ENCODE data around the gene VPS50.
A peak's percentile ranks its signal among the peaks of the same experiment; 100 is the strongest.

The VPS50 gene

DNA sequence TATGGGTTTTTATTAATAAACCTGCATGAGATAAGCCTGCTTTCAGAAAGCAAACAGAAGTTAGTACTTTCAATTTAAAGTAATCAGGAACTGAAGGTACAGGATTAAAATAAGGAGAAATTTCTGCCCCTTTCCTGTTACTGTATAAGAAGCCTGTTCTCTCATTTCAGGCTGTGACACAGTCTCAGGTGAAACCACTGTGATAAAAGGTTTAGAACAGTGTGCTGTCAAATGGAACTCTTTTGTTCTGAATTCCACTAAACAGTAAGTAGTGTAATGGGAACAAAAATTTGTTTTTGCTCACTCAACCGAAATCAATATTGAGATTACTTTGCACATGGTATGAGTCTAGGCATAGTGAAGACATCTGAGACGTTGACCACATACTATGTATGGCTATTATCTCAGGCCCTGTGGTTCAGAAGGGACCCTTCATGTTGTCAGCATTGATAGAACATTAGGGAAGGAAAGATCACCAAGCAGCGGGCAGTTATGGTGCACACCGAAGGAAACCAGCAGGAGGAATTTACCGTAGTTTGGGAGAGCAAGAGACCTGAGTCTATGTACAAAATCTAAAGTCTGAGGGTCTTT, 20.8 kb upstream of the VPS50 start:
- H3K9me3 ChIP-seq (ENCODE audit: low read length): no peaks in the 10 kb centered on the region
- no peak overlapping the region for H3K9ac ChIP-seq (ENCODE audit: low read length)
- no peaks in the 10 kb centered on the region for H3K27me3 ChIP-seq (ENCODE audit: control insufficient read depth in 1 of 2, insufficient read depth in 2 of 2, low read length in 2 of 2)
- no peak overlapping the region for H3K27ac ChIP-seq (ENCODE audit: low read depth, low read length)
- H3K36me3 ChIP-seq (ENCODE audit: insufficient read depth, low read length): no peaks in the 10 kb centered on the region
- no peaks in the 10 kb centered on the region for H3K4me1 ChIP-seq (ENCODE audit: insufficient read depth, low read length)
- H3K4me3 ChIP-seq (ENCODE audit: low read depth in 1 of 2, low read length in 2 of 2): no peak overlapping the region

DNA sequence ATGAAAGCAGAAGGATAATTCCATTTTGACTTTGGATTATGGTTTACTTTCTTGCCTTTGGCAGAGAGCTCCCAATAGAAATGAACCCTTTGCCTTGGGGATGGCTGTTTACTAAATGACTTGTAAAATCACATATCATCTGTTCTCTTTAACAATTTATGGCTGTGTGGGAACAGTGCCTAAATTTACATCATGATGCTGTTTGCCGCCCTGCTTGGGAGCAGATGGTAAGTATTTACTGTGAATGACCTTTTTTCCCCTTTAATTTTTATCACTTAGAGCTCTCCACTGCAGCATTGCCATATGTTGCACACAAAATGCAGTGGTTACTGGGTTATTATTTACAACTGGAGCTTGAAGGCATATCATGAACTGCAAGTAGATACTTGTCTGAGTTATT, 19.3 kb upstream of the VPS50 start:
- Histone ChIP-seq H3K4me3 (ENCODE audit: low read depth in 1 of 2, low read length in 2 of 2) (no peak overlapping the region), H3K36me3 (ENCODE audit: insufficient read depth, low read length) (no peaks in the 10 kb centered on the region), H3K9me3 (ENCODE audit: low read length) (no peaks in the 10 kb centered on the region), H3K27me3 (ENCODE audit: control insufficient read depth in 1 of 2, insufficient read depth in 2 of 2, low read length in 2 of 2) (no peaks in the 10 kb centered on the region), H3K27ac (ENCODE audit: low read depth, low read length) (no peak overlapping the region), H3K9ac (ENCODE audit: low read length) (no peak overlapping the region), H3K4me1 (ENCODE audit: insufficient read depth, low read length) (no peaks in the 10 kb centered on the region)

DNA sequence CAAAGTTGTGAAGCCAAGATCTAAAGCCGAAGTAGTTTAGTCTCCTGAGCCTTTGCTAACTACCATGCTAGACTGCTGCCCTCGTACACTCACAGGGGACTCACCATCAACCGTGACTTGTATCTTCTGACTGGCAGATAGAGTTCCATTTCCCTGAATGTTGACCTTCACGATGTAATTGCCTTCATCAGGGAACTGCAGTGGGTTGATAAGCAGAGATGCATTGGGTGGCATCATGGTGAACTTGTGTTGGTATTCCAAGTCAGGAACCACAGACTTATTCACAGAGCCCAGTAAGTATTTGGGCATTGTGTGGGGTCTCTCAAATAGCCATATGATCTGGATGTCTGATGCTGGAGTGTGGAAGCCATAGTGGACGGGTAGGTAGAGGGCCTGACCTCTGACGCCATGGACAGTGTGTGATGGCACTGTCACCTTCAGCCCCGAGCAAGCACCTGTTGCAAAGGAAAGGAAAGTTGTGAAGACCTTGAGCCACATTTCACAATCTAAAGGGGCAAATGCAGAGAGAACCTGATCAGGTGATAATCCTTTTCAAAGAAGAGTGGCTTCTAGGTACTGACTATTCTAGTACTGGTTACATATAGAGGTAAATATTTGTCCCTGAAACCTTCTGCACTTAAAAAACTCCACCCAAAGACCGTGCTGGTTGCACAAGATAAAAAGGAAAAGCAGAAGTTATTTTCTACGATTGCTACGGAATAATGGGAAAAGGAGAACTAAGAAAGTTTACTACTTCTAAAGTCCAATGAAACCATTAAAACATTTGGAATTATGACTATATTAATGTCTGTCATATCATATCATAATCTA, 13.0 kb upstream of the VPS50 start:
- no peaks in the 10 kb centered on the region for H3K4me1 ChIP-seq (ENCODE audit: insufficient read depth, low read length)
- no peak overlapping the region for H3K9ac ChIP-seq (ENCODE audit: low read length)
- H3K27ac ChIP-seq (ENCODE audit: low read depth, low read length): no peak overlapping the region
- no peaks in the 10 kb centered on the region for H3K36me3 ChIP-seq (ENCODE audit: insufficient read depth, low read length)
- no peaks in the 10 kb centered on the region for H3K9me3 ChIP-seq (ENCODE audit: low read length)
- no peak overlapping the region for H3K4me3 ChIP-seq (ENCODE audit: low read depth in 1 of 2, low read length in 2 of 2)
- no peaks in the 10 kb centered on the region for H3K27me3 ChIP-seq (ENCODE audit: control insufficient read depth in 1 of 2, insufficient read depth in 2 of 2, low read length in 2 of 2)

DNA sequence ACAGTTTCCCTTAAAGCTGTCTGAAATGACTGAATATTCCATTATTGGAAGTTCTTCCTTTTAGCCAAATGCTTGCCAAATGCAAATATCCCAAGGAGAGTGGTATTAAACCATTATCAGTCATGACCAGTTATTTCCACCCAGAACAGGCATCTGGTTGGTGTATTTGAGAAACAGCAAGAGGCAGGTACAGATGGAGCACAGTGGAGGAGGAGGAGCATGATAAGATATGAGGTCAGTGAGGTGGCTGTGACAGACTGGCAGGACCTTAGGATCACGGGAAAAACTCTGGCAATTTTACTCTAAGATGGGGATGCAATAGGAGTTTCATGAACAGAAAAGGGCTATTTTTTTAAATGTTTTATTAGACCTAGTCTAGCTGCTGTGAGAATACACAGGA, 12.3 kb upstream of the VPS50 start:
- Histone ChIP-seq H3K9ac (ENCODE audit: low read length) (no peak overlapping the region), H3K27ac (ENCODE audit: low read depth, low read length) (no peak overlapping the region), H3K9me3 (ENCODE audit: low read length) (no peaks in the 10 kb centered on the region), H3K4me1 (ENCODE audit: insufficient read depth, low read length) (no peaks in the 10 kb centered on the region), H3K36me3 (ENCODE audit: insufficient read depth, low read length) (no peaks in the 10 kb centered on the region), H3K27me3 (ENCODE audit: control insufficient read depth in 1 of 2, insufficient read depth in 2 of 2, low read length in 2 of 2) (no peaks in the 10 kb centered on the region), H3K4me3 (ENCODE audit: low read depth in 1 of 2, low read length in 2 of 2) (no peak overlapping the region)

DNA sequence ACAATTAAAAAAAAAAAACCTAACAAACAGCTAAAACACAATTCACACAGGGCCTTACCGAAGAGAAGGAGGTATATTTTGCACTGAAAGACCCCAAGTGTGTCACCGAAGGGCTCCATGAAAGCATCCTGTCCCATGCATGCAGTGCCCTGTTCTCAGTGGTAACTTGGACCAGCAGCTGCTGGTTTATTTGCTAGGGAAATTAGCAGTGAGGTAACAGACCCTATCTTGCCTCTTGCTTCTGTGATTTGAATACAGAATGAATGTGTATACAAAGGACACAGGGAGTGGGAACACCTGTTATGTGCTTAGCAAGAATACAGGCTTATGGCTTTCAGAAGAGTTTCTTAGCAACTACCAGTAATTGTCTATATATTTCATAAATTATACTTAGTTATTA, 5.9 kb upstream of the VPS50 start, which contains the start of gene HEPACAM2:
Gene HEPACAM2, minus strand, starts transcription at position 160 of the 400 bp plus-strand sequence.
- Histone ChIP-seq H3K4me1 (ENCODE audit: insufficient read depth, low read length) (no peaks in the 10 kb centered on the region), H3K27ac (ENCODE audit: low read depth, low read length) (no peak within 1 kb of the TSS), H3K9me3 (ENCODE audit: low read length) (no peaks in the 10 kb centered on the region), H3K36me3 (ENCODE audit: insufficient read depth, low read length) (no peaks in the 10 kb centered on the region), H3K9ac (ENCODE audit: low read length) (no peak within 1 kb of the TSS), H3K27me3 (ENCODE audit: control insufficient read depth in 1 of 2, insufficient read depth in 2 of 2, low read length in 2 of 2) (no peaks in the 10 kb centered on the region), H3K4me3 (ENCODE audit: low read depth in 1 of 2, low read length in 2 of 2) (no peak within 1 kb of the TSS)

DNA sequence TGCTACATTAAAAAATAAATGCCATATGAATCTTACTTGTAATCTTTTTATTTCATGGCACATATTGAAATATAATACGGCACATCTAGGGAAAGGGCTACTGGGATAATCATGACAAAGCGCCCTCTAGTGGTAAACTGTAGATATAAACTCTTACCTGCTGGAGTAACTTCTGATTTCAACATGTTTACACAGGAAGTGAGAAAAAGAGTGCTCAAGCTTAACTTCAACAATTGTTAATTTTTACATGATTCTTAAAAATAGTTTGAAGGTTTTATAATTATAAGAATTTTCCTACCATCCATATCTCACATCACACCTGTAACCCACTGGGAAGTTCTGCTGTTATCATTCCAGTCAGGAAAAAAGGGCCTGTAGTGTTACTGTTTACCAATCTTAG, 3.9 kb upstream of the VPS50 start:
- Histone ChIP-seq H3K9ac (ENCODE audit: low read length) (no peak overlapping the region), H3K4me1 (ENCODE audit: insufficient read depth, low read length) (no peaks in the 10 kb centered on the region), H3K4me3 (ENCODE audit: low read depth in 1 of 2, low read length in 2 of 2) (no peak overlapping the region), H3K36me3 (ENCODE audit: insufficient read depth, low read length) (no peaks in the 10 kb centered on the region), H3K27ac (ENCODE audit: low read depth, low read length) (no peak overlapping the region), H3K27me3 (ENCODE audit: control insufficient read depth in 1 of 2, insufficient read depth in 2 of 2, low read length in 2 of 2) (no peaks in the 10 kb centered on the region), H3K9me3 (ENCODE audit: low read length) (no peaks in the 10 kb centered on the region)

DNA sequence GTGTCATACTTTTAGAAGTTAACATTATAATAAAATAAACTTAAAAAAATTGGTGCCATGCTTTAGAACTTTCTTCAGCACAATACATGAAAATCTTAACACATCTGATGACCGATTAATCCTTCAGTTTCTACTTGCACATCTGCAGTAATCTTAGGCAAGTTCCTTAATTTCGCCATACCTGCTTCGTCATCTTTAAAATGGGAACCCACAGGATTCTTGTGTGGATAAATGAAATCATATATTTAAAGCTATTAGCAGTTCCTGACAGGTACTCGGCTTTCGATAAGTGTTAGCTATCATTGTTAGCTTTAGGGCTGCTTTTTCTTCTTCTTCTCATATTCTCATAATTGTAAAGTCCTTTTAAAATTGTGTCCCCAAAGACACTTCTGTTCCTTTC, 907 bp upstream of the VPS50 start:
- Histone ChIP-seq H3K27me3 (ENCODE audit: control insufficient read depth in 1 of 2, insufficient read depth in 2 of 2, low read length in 2 of 2) (no peaks in the 10 kb centered on the region), H3K9me3 (ENCODE audit: low read length) (no peaks in the 10 kb centered on the region), H3K4me3 (ENCODE audit: low read depth in 1 of 2, low read length in 2 of 2) (peak overlapping the region; percentile 95 to 97), H3K9ac (ENCODE audit: low read length) (peak overlapping the region; percentile 75), H3K27ac (ENCODE audit: low read depth, low read length) (no peak overlapping the region), H3K4me1 (ENCODE audit: insufficient read depth, low read length) (no peaks in the 10 kb centered on the region), H3K36me3 (ENCODE audit: insufficient read depth, low read length) (no peaks in the 10 kb centered on the region)

DNA sequence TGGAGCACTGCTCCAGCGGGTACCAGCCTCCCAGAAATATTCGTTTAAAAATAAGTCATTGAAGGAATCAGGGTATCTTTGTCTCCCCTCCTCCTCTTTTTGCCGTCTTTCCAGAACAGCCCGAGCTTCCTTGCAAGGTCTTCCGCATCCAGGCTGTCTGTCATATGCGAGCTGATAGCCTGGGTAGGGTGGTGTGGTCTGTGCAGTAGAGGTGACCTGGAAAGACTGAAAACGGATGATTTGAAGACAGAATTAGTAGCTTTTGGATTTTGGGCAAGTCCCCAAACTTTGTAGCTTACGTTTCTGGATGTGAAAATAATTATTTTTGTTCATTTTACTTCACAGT, 480 bp downstream of the VPS50 start:
- H3K4me1 ChIP-seq (ENCODE audit: insufficient read depth, low read length): no peaks in the 10 kb centered on the region
- peak overlapping the region; percentile 82 for H3K27ac ChIP-seq (ENCODE audit: low read depth, low read length)

DNA sequence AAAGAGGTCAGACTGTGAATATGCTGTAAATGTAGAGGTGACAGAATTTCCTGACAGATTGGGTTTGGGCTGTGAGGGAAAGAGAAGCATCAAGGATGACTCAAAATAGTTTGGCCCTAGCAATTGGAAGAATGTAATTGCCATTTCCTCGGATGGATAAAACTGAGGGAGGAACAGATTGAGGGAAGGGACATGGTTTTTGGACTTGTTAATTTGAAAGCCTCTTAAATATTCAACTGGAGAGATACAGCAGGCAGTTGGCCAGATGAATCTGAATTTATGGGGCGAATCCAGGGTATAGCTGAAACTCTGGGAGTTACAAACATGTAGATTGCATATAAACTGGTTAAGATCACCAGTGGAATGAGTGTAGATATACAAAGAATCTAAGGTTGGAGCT, 3.4 kb downstream of the VPS50 start:
- Histone ChIP-seq H3K4me1 (ENCODE audit: insufficient read depth, low read length) (no peaks in the 10 kb centered on the region), H3K36me3 (ENCODE audit: insufficient read depth, low read length) (no peaks in the 10 kb centered on the region), H3K9me3 (ENCODE audit: low read length) (no peaks in the 10 kb centered on the region), H3K27ac (ENCODE audit: low read depth, low read length) (no peak overlapping the region), H3K4me3 (ENCODE audit: low read depth in 1 of 2, low read length in 2 of 2) (no peak overlapping the region), H3K9ac (ENCODE audit: low read length) (no peak overlapping the region), H3K27me3 (ENCODE audit: control insufficient read depth in 1 of 2, insufficient read depth in 2 of 2, low read length in 2 of 2) (no peaks in the 10 kb centered on the region)

More for the DNA sequence above, 480 bp downstream of the VPS50 start:
- H3K27me3 ChIP-seq (ENCODE audit: control insufficient read depth in 1 of 2, insufficient read depth in 2 of 2, low read length in 2 of 2): no peaks in the 10 kb centered on the region
- H3K36me3 ChIP-seq (ENCODE audit: insufficient read depth, low read length): no peaks in the 10 kb centered on the region
- no peaks in the 10 kb centered on the region for H3K9me3 ChIP-seq (ENCODE audit: low read length)
- H3K4me3 ChIP-seq (ENCODE audit: low read depth in 1 of 2, low read length in 2 of 2): peak overlapping the region; percentile 95 to 97
- peak overlapping the region; percentile 75 for H3K9ac ChIP-seq (ENCODE audit: low read length)

DNA sequence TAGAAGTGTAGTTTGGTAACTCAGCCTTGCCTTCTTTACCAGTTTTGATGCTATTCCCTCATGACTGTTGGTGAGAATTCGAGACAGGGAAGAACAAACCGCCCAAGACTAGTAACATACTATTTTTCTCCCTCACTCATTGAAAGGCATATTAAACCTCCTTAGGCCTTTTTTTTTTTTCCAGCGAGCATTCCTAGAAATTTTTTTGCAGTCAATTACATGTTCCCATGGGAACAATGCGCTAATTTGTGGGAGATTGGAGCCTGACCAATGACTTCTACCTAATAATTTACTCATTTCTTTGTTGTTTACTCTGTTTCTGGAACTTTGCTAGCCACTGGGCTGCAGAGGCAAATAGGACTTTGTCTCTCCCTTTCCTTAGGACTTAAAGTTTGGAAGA, 6.0 kb downstream of the VPS50 start:
- Histone ChIP-seq H3K27ac (ENCODE audit: low read depth, low read length) (no peak overlapping the region), H3K36me3 (ENCODE audit: insufficient read depth, low read length) (no peaks in the 10 kb centered on the region), H3K9ac (ENCODE audit: low read length) (no peak overlapping the region), H3K4me1 (ENCODE audit: insufficient read depth, low read length) (no peaks in the 10 kb centered on the region), H3K27me3 (ENCODE audit: control insufficient read depth in 1 of 2, insufficient read depth in 2 of 2, low read length in 2 of 2) (no peaks in the 10 kb centered on the region), H3K4me3 (ENCODE audit: low read depth in 1 of 2, low read length in 2 of 2) (no peak overlapping the region), H3K9me3 (ENCODE audit: low read length) (no peaks in the 10 kb centered on the region)

DNA sequence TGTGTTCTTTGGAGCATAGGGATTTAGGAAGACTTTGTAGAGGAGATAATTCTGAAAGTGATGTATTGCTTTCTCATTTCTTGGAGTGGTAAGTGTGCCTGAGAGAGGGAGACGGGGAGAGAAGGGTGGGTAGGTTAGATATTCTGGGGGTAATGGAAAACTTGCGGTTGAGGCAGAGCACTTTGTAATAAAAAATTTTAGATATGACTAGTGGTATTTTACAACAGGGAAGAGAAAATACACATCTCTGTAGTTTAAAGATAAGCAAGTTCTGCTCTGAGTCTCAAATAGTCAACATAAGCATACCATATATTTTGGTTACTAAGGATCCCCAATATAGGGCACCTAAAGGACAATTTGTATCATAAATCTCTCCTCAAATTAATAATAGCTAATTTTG, 6.6 kb downstream of the VPS50 start:
- Histone ChIP-seq H3K27me3 (ENCODE audit: control insufficient read depth in 1 of 2, insufficient read depth in 2 of 2, low read length in 2 of 2) (no peaks in the 10 kb centered on the region), H3K36me3 (ENCODE audit: insufficient read depth, low read length) (no peaks in the 10 kb centered on the region), H3K4me3 (ENCODE audit: low read depth in 1 of 2, low read length in 2 of 2) (no peak overlapping the region), H3K4me1 (ENCODE audit: insufficient read depth, low read length) (no peaks in the 10 kb centered on the region), H3K27ac (ENCODE audit: low read depth, low read length) (no peak overlapping the region), H3K9me3 (ENCODE audit: low read length) (no peaks in the 10 kb centered on the region), H3K9ac (ENCODE audit: low read length) (no peak overlapping the region)

DNA sequence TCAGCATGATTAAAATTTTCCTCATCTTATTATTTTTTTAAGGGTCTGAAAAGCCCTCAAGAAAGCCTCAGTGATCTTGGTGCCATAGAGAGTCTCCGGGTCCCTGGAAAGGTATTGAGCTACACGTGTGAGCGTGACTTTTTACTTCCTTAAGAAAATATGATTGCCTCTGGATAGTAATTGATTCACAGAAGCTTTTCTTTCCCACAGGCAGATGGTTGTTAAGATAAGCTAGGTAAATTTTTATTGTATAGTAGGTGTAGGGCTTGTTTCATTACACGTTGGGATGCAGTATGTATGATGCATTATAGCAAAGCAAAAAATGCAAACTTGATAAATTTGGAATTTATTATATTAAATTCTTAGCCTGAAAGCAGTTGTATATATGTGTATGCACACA, 7.7 kb downstream of the VPS50 start:
- H3K9ac ChIP-seq (ENCODE audit: low read length): no peak overlapping the region
- H3K9me3 ChIP-seq (ENCODE audit: low read length): no peaks in the 10 kb centered on the region
- no peaks in the 10 kb centered on the region for H3K36me3 ChIP-seq (ENCODE audit: insufficient read depth, low read length)
- no peaks in the 10 kb centered on the region for H3K4me1 ChIP-seq (ENCODE audit: insufficient read depth, low read length)
- H3K4me3 ChIP-seq (ENCODE audit: low read depth in 1 of 2, low read length in 2 of 2): no peak overlapping the region
- H3K27me3 ChIP-seq (ENCODE audit: control insufficient read depth in 1 of 2, insufficient read depth in 2 of 2, low read length in 2 of 2): no peaks in the 10 kb centered on the region
- no peak overlapping the region for H3K27ac ChIP-seq (ENCODE audit: low read depth, low read length)

All from muscle layer of colon (tissue), 2 donors.